Measurements from ENCODE around the gene KCNMB3.
"Not testable (repeated sequence)": the region's sequence is repeated elsewhere in the genome, so short reads cannot be mapped to it uniquely, and the experiment has no call there.

Gene KCNMB3, protein sequence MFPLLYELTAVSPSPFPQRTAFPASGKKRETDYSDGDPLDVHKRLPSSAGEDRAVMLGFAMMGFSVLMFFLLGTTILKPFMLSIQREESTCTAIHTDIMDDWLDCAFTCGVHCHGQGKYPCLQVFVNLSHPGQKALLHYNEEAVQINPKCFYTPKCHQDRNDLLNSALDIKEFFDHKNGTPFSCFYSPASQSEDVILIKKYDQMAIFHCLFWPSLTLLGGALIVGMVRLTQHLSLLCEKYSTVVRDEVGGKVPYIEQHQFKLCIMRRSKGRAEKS

GRCh38 chr3:179250803-179251476 is at the start of gene KCNMB3:
KCNMB3 (minus strand) TSS chr3:179251114; CDS start chr3:179250990, 124 bp downstream.
- DNase-seq = no peak

- no peak for DNase-seq
Measured at GRCh38 chr3:179299999-179300613, 49.2 kb upstream of the KCNMB3 start.

GRCh38 chr3:179299316-179299715 is 48.4 kb upstream of the KCNMB3 start:
- no peak for DNase-seq

DNA sequence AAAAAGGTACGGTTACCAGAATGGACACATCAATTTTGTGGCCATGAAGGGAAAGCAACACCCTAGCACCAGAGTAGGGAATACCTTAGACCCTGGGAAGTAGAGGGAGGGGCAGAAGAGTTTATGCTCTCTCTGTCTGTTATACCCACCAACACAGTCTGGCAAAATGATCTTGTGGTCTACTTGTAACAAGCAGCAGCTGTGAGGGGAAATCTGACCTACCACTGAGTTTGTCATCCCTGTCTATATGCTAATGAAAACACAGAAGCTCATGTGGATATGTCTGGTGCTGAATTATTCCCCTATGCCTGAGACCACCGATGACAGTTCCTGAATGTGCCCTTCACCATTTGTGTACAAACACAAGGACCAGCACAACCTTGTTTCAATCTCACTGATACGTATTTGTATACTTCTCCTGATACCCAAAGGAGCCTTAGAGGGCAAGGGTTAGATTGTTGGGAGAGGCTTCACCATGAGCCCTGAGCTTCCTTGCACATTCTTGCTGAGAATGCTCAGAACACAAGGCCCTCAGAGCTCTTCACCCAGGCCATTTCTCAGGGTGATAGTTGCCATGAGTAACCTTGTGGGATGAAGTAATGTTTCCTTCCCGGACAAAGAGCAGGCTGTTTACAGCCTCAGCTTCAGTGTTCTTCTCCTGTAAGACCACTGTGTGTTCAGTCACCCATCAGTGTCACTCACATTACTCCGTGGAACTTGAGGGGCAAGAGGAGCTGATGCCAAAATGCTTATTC is 47.2 kb upstream of the KCNMB3 start:
- DNase-seq = no peak

- DNase-seq = no peak
Measured at GRCh38 chr3:179292450-179292849, 41.5 kb upstream of the KCNMB3 start.

DNA sequence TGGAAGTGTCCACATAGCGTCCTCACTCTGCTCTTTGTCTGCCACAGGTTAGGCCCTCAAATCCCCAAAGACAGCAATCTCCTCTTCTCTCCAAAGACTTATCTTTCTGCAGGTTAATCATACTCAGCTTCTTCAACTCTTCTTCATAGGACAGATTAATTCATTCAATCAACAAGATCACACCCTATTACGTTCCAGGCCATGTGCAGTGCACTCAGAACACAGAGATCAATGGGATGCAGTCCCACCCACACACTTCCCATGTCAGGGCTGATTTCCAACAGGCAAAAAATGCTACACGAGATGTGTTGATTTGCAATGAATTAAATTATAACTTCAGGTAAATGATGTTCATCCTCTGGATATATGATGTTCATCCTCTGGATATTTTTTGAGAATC is 38.4 kb upstream of the KCNMB3 start:
- no peak for DNase-seq

DNA sequence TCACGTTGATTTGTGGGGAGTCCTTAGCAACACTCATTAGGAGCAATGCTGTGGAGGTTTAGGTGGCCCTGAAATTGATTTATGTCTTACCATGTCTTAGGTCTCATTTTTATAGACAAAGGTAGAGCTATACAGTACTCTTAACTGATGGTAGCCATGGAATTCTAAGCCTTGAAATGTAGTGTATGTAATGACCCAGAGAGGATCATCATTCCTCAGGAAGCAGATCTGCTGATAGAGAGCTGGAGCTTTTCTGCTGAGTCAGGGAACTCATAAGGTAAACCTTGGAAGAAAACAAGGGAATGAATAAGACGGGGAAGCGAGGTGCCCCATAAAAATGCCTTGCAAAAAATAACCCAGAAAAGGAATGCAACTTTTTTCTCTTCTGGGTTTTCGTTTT is 37.9 kb upstream of the KCNMB3 start:
- no peak for DNase-seq

DNA sequence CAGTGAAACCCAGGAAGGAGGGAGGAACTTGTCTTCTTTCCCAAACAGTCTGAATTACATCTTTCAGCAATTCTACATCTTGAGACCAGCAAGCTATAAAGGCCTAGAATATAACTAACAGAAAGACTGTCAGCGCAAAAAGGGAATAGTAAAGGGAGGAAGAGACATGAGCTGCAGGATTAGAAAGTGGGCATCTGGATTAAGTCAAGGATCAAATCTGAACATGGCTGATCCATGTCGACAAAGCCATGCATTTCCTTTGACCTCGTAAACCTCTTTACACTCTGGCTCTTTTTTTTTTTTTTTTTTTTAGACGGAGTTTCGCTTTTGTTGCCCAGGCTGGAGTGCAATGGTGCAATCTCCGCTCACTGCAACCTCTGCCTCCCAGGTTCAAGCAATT is 35.4 kb upstream of the KCNMB3 start:
- DNase-seq = no peak

DNA sequence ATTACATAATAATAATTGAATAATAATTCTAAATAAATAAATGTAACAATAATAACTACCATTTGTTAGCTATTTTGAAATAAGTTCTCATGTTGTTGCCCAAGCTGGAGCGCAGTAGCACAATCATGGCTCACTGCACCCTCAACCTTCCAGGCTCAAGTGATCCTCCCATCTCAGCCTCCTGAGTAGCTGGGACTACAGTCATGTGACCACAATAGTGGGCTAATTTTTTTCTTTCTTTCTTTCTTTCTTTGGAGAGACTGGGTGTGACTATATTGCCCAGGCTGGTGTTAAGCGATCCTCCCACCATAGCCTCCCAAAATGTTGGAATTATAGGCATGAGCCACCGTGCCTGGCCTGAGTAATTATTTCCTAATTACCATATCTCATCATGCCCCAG is 30.9 kb upstream of the KCNMB3 start:
- no peak for DNase-seq

- no peak for DNase-seq
Measured at GRCh38 chr3:179279837-179280236, 28.9 kb upstream of the KCNMB3 start.

GRCh38 chr3:179278932-179279693 is 28.2 kb upstream of the KCNMB3 start:
- no peak for DNase-seq

DNA sequence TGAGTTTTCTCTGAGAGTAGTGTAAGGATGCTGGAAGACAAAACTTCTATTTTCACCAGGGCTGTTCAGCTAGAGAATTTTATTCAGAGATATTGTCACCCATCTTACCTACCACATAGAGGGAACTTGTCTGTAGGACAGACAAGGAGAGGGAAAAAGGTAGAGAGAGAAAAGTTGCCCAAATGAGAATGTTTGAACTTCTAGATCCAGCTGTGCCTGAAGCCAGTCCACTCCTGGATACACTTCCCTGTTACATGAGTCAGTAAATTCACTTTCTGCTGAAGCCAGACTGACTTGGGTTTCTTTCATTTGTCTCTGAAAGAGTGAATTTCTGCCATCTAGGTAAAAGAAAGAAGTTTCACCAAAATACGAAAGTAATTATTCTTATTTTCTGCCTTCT is 27.2 kb upstream of the KCNMB3 start:
- DNase-seq = no peak

GRCh38 chr3:179276743-179277142 is 25.8 kb upstream of the KCNMB3 start:
- no peak for DNase-seq

DNA sequence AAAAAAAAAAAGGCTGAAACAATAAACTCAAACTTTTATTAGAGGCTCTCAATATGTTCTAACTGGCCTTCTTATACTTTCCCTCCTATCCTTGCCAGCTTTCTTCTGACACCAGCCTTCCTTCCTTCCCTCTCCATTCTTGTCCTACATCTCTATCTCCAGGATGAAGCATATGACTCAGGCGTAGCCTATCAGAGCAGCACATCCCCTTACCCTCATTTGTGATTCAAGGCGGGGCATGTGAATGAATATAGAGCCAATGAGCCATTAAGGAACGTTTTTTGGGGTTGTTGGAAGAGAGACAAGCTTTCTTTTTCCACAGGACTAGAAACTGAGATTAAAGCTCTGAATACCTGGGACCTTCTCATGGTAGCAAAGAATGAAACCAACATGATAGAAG is 25.1 kb upstream of the KCNMB3 start:
- no peak for DNase-seq

GRCh38 chr3:179274434-179274833 is 23.5 kb upstream of the KCNMB3 start:
- DNase-seq = not testable (repeated sequence)

GRCh38 chr3:179272385-179272784 is 21.5 kb upstream of the KCNMB3 start:
- DNase-seq = no peak

DNA sequence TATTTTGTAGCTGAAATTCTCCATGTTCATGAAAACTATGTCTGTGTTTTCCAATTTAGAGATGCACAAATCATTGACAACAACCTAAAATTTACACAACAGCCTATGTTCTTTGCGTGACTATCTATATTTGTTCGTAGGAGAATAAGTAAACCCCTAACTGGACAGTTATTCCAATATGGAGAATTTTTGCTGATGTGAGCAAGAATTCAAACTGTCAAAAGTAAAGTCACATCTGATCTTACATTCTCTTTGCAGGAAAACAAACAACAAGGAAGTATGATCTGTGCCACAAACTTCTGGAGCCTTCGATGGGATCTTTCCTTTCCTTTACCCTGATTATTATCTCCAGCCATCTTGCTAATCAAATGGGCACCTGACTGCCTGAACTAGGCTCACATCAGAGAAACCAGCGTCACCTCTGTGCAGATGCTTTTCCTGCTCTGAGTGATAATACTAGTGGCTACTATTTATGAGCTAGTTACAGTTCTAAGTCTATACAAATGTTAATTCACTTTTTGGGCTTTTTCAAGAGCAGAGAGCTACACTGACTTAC is 18.3 kb upstream of the KCNMB3 start:
- DNase-seq = no peak

DNA sequence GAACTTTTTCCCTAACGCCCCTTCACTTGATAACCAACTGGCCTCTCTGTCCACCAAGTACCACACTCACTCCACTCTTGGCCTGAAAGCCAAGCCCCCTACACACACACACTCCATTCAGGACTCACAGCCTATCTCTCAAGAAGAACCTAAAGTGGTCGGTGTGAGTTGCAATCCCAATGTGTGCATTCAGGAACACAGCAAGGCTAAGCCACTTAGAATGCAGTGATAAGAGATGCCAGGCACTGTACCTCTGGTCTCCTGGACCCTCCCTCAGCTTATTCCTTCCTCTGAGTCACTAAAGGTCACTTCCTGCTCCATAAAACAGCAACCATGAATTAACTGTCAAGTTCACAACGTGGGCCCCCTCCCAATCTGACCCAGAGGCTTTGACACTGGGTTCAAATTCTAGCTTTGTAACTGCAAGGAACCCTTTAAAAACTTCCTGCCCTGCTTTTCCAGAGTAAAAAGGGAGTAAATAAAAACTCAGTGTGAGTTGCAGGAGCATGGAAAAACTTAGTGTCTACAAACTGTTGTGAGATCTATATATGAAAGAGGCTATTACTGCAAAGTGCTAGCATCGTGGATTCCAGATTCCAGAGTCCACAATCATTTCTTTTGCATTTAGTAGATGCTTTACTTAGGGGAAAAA is 17.6 kb upstream of the KCNMB3 start:
- DNase-seq = no peak

DNA sequence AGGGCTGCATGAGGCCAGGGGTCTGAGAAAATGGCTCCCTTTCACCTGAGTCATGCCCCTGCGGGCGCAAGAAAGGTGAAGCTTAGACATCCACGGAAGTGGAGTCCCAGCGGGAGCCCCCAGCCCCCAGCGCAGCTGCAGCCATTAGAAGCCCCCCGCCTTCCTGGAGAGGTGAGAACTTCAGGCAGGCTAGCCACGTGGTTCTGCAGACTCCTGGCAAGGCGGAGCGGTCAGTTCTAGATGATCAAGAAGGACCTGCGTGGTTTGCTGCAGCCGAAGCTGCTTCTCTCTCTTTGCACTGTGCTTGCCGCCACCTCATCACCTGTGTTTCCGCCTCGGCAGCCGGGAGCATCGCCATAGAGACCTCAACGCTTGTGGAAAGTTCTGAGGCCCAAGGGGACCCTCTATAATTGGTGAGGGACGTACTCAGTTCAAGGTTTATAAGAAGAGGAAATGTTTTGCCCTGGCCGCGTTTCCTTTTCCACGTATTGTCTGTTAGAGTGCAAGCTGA is 15.8 kb upstream of the KCNMB3 start:
- DNase-seq = no peak

DNA sequence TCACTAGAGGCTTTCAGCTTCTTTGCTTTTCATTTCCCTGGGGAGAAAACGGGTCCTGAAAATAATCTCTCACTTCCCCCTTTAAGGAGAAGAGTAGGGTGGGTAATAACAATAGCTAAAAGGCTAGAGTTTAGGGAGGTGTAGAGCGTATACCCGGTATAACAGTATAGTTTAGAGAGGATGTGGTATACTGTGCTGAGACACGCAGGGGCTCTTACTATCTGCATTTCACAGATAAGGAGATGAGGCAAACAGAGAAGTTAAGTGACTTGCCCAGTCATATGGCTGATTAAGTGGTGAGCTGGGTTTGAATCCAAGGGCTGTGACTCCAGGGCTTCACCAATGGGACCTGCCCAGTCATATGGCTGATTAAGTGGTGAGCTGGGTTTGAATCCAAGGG is 15.0 kb upstream of the KCNMB3 start:
- DNase-seq = no peak

DNA sequence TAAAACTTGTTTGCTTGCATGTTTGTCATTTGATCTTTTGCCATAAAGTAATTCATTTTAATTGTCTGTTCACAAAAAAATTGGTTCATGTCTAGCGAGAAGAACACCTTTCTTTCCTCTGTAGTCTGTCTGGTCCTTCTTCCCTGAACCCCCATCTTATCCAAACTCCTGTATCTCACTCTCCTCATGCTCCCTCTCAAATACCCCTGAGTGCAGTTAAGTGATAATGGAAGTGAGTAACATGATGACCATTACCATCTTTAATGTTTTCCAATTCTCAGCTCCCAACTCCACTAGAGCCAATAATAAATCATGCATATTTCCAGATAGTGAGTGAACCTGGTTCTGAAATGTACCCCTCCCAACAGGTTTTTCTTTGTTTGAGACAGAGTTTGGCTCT is 14.2 kb upstream of the KCNMB3 start:
- no peak for DNase-seq

- no peak for DNase-seq
Measured at GRCh38 chr3:179264449-179264848, 13.5 kb upstream of the KCNMB3 start.

Data from left hindlimb (tissue), 1 donor.